B cell (primary cell): ENCODE results near the gene LIMCH1. TPM values are rescaled to one million over a fixed set of nuclear protein-coding genes. Genes with fewer than 3 reads are reported as not detected.

Source experiments
- ATAC-seq: fragments of 200-7000 bp; cut with Tn5 transposase; one replicate; pipeline ENCODE4 v1.10.0; 2021; ENCODE audit warnings: low read depth, mild to moderate bottlenecking, moderate number of reproducible peaks, moderate library complexity
- CTCF ChIA-PET: fragments of 350-600 bp; sonication (Branson Sonifier 250); formaldehyde crosslinking; loops from one replicate; lab custom pipeline; 2021; ENCODE audit warnings: antibody characterized with exemption, inconsistent platforms; lab: Charles Lee
- POLR2A ChIA-PET: fragments of 350-600 bp; sonication (Branson Sonifier 250); formaldehyde crosslinking; loops from one replicate; lab custom pipeline; 2021; ENCODE audit warnings: antibody characterized with exemption; lab: Charles Lee
- DNase-seq: peaks from one replicate; pipeline ENCODE4 v3.0.0; 2013
- H2AFZ ChIP-seq: 2 replicates; pipeline ENCODE4 v1.6.1; 2012; ENCODE audit warnings: mild to moderate bottlenecking, low read depth, low read length; ENCODE audit not compliant: insufficient read depth, poor library complexity, severe bottlenecking
- H3K27ac ChIP-seq, 2 donors: 1 replicate in 1 of 2; 2 replicates in 1 of 2; pipeline ENCODE4 v1.5.1; 2012 to 2013; ENCODE audit warnings: low read length in 2 of 2, mild to moderate bottlenecking in 2 of 2, moderate library complexity in 1 of 2
- H3K27me3 ChIP-seq, 4 experiments: fragments of 200-600 bp in 1 of 4; sonication (generic) in 1 of 4; replicated peaks in 1 of 4; 1 replicate in 2 of 4; 2 replicates in 2 of 4; pipeline versions ENCODE4 v1.6.1 to v1.7.0; 2013 to 2016; ENCODE audit warnings: low read length in 3 of 4, mild to moderate bottlenecking in 2 of 4, mixed read lengths in 1 of 4, moderate library complexity in 1 of 4; ENCODE audit not compliant: insufficient read depth in 4 of 4, control insufficient read depth in 3 of 4; ENCODE audit errors: control extremely low read depth in 1 of 4
- H3K36me3 ChIP-seq, 2 experiments: replicated peaks in 1 of 2; 1 replicate in 1 of 2; 2 replicates in 1 of 2; pipeline versions ENCODE4 v1.6.1 to v1.7.1; 2013; ENCODE audit warnings: low read length in 1 of 2; ENCODE audit not compliant: insufficient read depth in 2 of 2, control insufficient read depth in 1 of 2; ENCODE audit errors: control extremely low read depth in 1 of 2, extremely low read depth in 1 of 2
- H3K4me1 ChIP-seq, 2 donors: fragments of 200-600 bp in 1 of 2; sonication (generic) in 1 of 2; 1 replicate in 1 of 2; 2 replicates in 1 of 2; pipeline versions ENCODE4 v1.5.1 to v1.6.1; 2013 to 2017; ENCODE audit warnings: low read length in 2 of 2; ENCODE audit not compliant: control insufficient read depth in 2 of 2, insufficient read depth in 2 of 2
- H3K4me2 ChIP-seq: replicated peaks from 2 replicates; pipeline ENCODE3; 2012; ENCODE audit warnings: mild to moderate bottlenecking, low read depth, low read length; ENCODE audit not compliant: poor library complexity, severe bottlenecking
- H3K4me3 ChIP-seq, 5 experiments: fragments of 200-600 bp in 1 of 5; sonication (generic) in 1 of 5; 1 replicate in 3 of 5; 2 replicates in 2 of 5; pipeline versions ENCODE4 v1.5.1 to v1.7.0; 2011 to 2016; ENCODE audit warnings: low read length in 4 of 5, mild to moderate bottlenecking in 4 of 5, low read depth in 2 of 5, control low read depth in 1 of 5, moderate library complexity in 1 of 5; ENCODE audit not compliant: insufficient read depth in 1 of 5; ENCODE audit errors: control extremely low read depth in 1 of 5, extremely low read depth in 1 of 5
- H3K79me2 ChIP-seq: fragments of 200-600 bp; sonication (generic); one replicate; pipeline ENCODE4 v1.6.0; 2016; ENCODE audit warnings: low read length; ENCODE audit not compliant: control insufficient read depth, insufficient read depth
- H3K9ac ChIP-seq: fragments of 200-600 bp; sonication (generic); 2 replicates; pipeline ENCODE4 v1.6.1; 2017; ENCODE audit warnings: mild to moderate bottlenecking, low read length, moderate library complexity
- H3K9me3 ChIP-seq, 3 donors: one replicate each; pipeline versions ENCODE4 v1.6.1 to v1.7.1; 2013; ENCODE audit warnings: low read length in 2 of 3; ENCODE audit not compliant: control insufficient read depth in 2 of 3, insufficient read depth in 1 of 3; ENCODE audit errors: control extremely low read depth in 1 of 3
- H4K20me1 ChIP-seq: 2 replicates; pipeline ENCODE4 v1.6.0; 2012; ENCODE audit warnings: mild to moderate bottlenecking, low read length; ENCODE audit not compliant: insufficient read depth, control insufficient read depth, poor library complexity, severe bottlenecking
- H3K27ac Mint-ChIP-seq: one replicate; pipeline ENCODE4 v1.8.0; 2021; ENCODE audit warnings: mixed read lengths
- H3K27me3 Mint-ChIP-seq: one replicate; pipeline ENCODE4 v1.8.0; 2021; ENCODE audit warnings: mixed read lengths
- H3K4me1 Mint-ChIP-seq: one replicate; pipeline ENCODE4 v1.8.0; 2021; ENCODE audit warnings: mixed read lengths
- H3K4me3 Mint-ChIP-seq: one replicate; pipeline ENCODE4 v1.8.0; 2021; ENCODE audit warnings: mixed read lengths
- H3K9me3 Mint-ChIP-seq: one replicate; pipeline ENCODE4 v1.8.0; 2022; ENCODE audit warnings: mixed read lengths; ENCODE audit not compliant: insufficient read depth
- CTCF ChIP-seq: fragments of 200-600 bp; IDR thresholded peaks from one replicate; pipeline ENCODE4 v1.8.0; 2022; ENCODE audit warnings: antibody characterized with exemption, mild to moderate bottlenecking
- EZH2 ChIP-seq: IDR thresholded peaks from 2 replicates; pipeline ENCODE4 v1.6.1; 2012; ENCODE audit warnings: borderline replicate concordance, low read depth, mild to moderate bottlenecking, moderate library complexity, low read length; ENCODE audit not compliant: insufficient read depth, poor library complexity, severe bottlenecking
- WGBS: methylation state at CpG from one replicate; pipeline ENCODE4 v1.1.5; 2013; ENCODE audit warnings: missing lambda C conversion rate; ENCODE audit not compliant: insufficient coverage; 5-methylcytosine and 5-hydroxymethylcytosine counted together
- intact Hi-C: fragments of 100-400 bp; cut with micrococcal nuclease; formaldehyde crosslinking; loops from one replicate; pipeline ENCODE4 v1.10.0; 2022
- polyA plus RNA-seq: library from polyadenylated mRNA; depleted of rRNA; stranded (reverse); fragments of >200 nt; gene quantifications from 2 replicates; pipeline ENCODE4 v1.2.3, GENCODE V29; 2012
- total RNA-seq, 2 donors: library from RNA; stranded (reverse); fragments of 120-200 nt in 1 of 2; gene quantifications; 1 replicate in 1 of 2; 2 replicates in 1 of 2; pipeline versions ENCODE4 v1.2.3 to v1.2.4, GENCODE V29; 2013 to 2022

Gene LIMCH1
- total and polyA plus RNA-seq, 2 donors (not counting 1 experiment from before 2014, with no cell fraction given) = not detected

- intact Hi-C loops = no loop called here
- H3K4me3 ChIP-seq = no peak overlapping the region
- CTCF ChIA-PET = interaction anchor here (1.4 kb wide), 1 partner anchor 38 kb away, joined by 5 read pairs; no protein-coding TSS in a partner anchor
These were observed 84.8 kb downstream of the LIMCH1 start for GRCh38 chr4:41622787-41623186.

GRCh38 chr4:41624765-41625164 lies 86.8 kb downstream of the LIMCH1 start:
- CTCF ChIA-PET = interaction anchor here (1.2 kb wide), 1 partner anchor 36 kb away, joined by 3 read pairs; no protein-coding TSS in a partner anchor

More at GRCh38 chr4:41622787-41623186, 84.8 kb downstream of the LIMCH1 start:
- TF ChIP-seq EZH2 = no peak
- no peak for TF ChIP-seq CTCF
- DNase-seq (no peak), ATAC-seq (no peak)
- Histone ChIP-seq H3K27ac (no peak overlapping the region), H3K9ac (no peak overlapping the region), H3K9me3 (peaks cover 0 to 4% (median 0%) of the 10 kb centered on the region in 3 donors), H3K4me1 (no peaks in the 10 kb centered on the region), H3K4me2 (no peak overlapping the region), H2AFZ (no peak overlapping the region), H3K36me3 (no peaks in the 10 kb centered on the region), H3K79me2 (no peaks in the 10 kb centered on the region), H3K27me3 (no peaks in the 10 kb centered on the region), H4K20me1 (no peaks in the 10 kb centered on the region)
- peaks cover 12% of the 10 kb centered on the region for H3K27me3 Mint-ChIP-seq
- no peak overlapping the region for H3K4me3 Mint-ChIP-seq
- POLR2A ChIA-PET = no interaction called here
- no peak overlapping the region for H3K27ac Mint-ChIP-seq
- H3K4me1 Mint-ChIP-seq = no peaks in the 10 kb centered on the region
- whole genome bisulfite sequencing = no CpG with 5 or more reads among the region's 2 CpGs
- H3K9me3 Mint-ChIP-seq = no peaks in the 10 kb centered on the region

More at GRCh38 chr4:41624765-41625164, 86.8 kb downstream of the LIMCH1 start:
- no peak for ATAC-seq
- H3K27me3 ChIP-seq = no peaks in the 10 kb centered on the region
- H3K79me2 ChIP-seq = no peaks in the 10 kb centered on the region
- Mint-ChIP-seq H3K4me3 (no peak overlapping the region), H3K27ac (no peak overlapping the region), H3K27me3 (peaks cover 6% of the 10 kb centered on the region), H3K9me3 (no peaks in the 10 kb centered on the region), H3K4me1 (no peaks in the 10 kb centered on the region)
- H3K4me3 ChIP-seq = no peak overlapping the region
- intact Hi-C loops = no loop called here
- no peaks in the 10 kb centered on the region for H4K20me1 ChIP-seq
- TF ChIP-seq EZH2 (no peak), CTCF (no peak)
- H3K4me2 ChIP-seq = no peak overlapping the region
- no peak overlapping the region for H3K27ac ChIP-seq
- H3K4me1 ChIP-seq = no peaks in the 10 kb centered on the region
- POLR2A ChIA-PET = no interaction called here
- H2AFZ ChIP-seq = no peak overlapping the region
- 88% methylated on average over 3 of the region's 3 CpGs for WGBS
- H3K9me3 ChIP-seq = no peaks in the 10 kb centered on the region
- H3K9ac ChIP-seq = no peak overlapping the region
- no peaks in the 10 kb centered on the region for H3K36me3 ChIP-seq
- DNase-seq = no peak
